GM18507 (cell line): ENCODE data around the gene TMEM42.
A peak's percentile ranks its signal among the peaks of the same experiment; 100 is the strongest.

Experiments used
- DNase-seq: peaks from one replicate; pipeline ENCODE4 v3.0.0; 2011; ENCODE audit warnings: low read depth; ENCODE audit not compliant: insufficient read length; ENCODE audit errors: extremely low spot score
- FAIRE-seq: peaks from 2 replicates; lab custom pipeline; 2011; peaks lifted over from hg19 to GRCh38; lab: Jason Lieb, UNC

TMEM42 gene

DNA sequence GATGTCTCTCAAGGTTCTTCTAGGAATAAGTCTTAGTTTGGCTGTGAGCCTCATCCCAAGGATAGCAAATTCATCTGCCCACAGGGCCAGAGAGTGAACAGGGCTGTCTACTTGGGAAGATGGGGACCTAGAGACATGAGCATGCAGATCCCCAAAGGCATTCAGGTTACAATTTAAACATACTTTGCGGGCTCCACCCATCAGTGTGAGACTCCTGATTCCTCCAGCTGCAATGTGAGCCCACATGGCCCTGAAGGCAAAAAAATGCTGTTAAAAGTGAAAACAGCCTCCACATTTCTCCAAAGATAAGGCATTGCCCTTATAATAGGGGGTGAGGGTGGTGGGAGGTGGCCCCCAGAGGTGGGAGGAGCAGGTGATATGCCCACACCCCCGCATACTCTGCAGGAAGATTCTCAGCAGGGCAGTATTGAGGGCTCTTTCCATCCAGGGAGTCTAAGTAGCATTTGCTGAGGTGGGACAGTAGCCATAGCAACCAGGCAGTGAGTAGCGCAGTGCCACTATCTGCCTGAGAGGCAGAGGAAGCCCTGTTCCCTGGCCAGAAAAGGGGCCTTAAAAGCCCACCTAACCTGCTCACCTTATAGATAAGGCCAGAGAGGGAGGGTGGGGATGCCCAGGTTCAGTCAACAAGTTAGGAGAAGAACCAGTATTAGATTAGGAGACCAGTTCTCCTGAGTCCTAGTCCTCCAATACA, 43.9 kb downstream of the TMEM42 start:
- FAIRE-seq (no peak), DNase-seq (no peak)

DNA sequence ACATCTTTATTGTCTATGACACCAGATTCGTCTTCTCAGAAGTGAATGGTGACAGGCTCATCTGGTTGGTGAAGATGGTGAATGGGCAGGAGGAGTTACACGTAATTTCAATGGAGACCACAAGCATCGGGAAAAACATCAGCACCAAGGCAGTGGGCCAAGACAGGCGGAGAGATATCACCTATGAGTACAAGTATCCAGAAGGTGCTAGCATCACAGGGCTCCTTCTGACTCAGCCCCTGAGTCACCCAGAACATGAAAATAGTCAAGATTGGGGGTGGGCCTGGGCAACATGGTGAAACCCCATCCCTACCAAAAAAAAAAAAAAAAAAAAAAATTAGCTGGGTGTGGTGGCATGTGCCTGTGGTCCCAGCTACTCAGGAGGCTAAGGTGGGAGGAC, 45.3 kb downstream of the TMEM42 start:
- no peak for DNase-seq
- no peak for FAIRE-seq

DNA sequence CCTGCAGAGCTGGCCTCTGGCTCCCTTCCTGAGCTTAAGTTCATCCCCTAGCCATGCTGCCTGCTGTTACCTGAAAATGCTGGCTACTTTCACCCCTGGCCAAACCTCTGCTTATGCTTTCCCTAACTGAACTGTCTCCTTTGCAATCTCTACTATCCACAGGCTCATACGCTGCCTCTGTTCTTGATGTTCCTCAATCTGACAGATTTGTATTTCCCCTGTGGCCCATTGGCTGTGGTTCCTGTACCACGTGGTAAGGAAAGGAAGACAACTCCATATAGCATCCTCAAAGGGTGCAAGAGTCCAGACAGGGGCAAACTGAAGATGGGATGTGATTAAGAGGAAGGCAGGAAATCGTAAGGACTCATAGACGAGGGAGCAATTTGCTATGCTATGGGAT, 45.9 kb downstream of the TMEM42 start:
- FAIRE-seq (no peak), DNase-seq (no peak)

DNA sequence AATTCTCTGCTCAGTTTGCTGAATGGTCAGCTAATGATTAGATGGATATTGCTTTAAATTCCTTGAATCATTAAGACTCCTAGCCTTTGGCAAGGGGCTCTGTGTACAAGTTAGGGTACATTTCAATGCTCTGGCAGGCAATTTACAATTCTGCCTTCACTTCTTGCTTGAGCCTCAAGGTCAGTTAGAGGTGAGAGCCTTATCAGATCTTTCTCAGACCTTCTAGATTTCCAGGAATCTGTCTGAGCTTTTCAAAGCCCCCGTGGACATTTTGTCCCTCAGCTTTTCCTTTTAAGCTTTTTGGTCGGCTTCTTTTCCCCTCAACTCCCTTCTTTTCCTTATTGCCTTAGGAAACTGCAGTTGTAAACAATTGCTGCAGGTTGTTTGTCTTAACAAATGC, 47.4 kb downstream of the TMEM42 start:
- DNase-seq (no peak), FAIRE-seq (no peak)

DNA sequence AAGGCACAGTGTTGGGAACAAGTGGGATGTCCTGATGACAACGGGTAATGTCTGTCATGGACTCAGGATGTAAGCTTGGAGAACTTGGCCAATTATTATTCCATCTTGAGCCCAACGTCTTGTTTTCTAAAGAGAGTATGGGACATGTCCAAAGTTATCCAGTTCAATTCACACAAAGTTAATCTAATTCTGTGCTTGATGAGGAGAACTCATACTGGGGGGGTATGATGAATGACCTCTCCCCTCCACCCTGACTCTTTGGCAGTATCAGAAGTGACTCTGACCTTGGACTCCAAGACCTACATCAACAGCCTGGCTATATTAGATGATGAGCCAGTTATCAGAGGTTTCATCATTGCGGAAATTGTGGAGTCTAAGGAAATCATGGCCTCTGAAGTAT, 49.0 kb downstream of the TMEM42 start:
- DNase-seq (no peak), FAIRE-seq (no peak)

DNA sequence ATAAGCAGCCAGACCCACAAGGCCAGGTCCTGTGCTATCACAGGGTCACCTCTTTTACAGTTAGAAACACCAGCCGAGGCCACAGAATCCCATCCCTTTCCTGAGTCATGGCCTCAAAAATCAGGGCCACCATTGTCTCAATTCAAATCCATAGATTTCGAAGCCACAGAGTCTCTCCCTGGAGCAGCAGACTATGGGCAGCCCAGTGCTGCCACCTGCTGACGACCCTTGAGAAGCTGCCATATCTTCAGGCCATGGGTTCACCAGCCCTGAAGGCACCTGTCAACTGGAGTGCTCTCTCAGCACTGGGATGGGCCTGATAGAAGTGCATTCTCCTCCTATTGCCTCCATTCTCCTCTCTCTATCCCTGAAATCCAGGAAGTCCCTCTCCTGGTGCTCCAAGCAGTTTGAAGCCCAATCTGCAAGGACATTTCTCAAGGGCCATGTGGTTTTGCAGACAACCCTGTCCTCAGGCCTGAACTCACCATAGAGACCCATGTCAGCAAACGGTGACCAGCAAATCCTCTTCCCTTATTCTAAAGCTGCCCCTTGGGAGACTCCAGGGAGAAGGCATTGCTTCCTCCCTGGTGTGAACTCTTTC, 52.3 kb downstream of the TMEM42 start:
- FAIRE-seq (peak; percentile 47), DNase-seq (peak; percentile 54)

DNA sequence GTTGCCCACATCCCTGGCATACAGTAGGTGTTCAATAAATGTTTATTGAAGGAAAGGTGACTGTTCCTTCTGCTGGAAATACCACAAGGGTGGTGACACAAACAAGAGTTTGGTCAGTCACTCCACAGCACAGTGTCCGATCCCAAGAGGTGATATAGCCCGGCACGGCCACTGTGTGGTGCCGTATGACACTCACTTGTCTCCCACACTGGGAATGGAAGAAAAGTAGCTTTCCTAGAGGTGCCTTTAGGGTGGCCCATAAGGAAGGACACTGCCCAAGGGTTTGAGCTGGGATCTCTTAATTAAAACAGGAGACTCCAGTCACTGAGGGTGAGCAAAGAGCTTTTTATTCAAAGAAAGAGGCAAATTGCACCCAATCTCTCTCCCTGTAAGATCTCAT, 53.2 kb downstream of the TMEM42 start:
- DNase-seq (no peak), FAIRE-seq (no peak)
